GM18517 (cell line): ENCODE measurements around the gene FAM78B.

Source experiments
- ATAC-seq: cut with Tn5 transposase; IDR thresholded peaks from one replicate; pipeline ENCODE4 v1.9.1; 2021; ENCODE audit warnings: mild to moderate bottlenecking, moderate library complexity; ENCODE audit not compliant: unreplicated experiment

Gene FAM78B

DNA sequence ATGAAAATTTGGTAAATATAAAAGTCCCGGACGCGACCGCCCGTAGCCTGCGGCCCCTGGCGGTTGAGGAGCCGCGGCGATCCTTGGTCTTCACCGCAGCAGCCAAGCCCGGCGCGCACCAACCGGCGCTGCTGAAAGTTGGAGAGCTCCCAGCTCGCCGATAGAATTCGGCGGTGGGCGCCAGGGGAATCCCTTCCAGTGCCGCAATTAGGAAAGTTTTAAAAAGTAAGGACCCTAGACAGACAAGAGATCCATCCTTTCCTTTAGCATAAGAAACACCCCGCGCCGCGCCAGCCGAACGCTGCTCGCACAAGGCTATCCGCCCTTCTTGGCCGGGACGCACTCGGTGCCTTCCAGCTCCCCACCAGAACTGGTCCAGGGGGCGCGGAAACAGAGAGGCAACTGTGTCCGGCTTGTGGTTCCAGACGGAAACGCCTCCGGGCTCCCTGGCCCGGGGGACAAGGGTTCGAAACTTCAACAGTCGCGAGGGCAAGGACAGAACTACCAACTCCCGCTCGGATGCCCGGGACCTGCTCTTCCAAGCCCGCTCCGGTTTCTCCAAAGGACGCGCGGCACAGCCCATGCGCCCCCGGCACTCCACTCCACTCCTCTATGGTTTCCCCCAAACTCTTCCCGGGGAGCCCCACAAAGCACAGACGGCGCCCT lies 1.7 kb downstream of the FAM78B start:
- no peak for ATAC-seq

DNA sequence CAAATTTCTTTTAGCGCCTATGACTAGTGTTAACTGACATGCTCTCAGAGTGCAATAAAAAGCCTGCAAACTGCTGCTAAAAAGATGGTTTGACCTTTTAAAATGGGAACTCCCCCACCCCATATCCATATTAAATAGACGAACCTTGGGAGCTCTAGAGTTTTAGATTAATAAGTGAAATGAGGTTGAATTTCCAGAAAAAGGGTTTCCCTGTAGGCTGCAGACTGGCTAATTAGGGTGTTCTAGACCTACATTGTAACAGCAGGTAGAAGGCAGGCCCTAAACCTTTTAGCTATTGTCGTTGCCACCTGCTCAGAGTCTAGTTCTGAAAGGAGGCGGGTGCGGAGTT lies 2.2 kb downstream of the FAM78B start:
- no peak for ATAC-seq

DNA sequence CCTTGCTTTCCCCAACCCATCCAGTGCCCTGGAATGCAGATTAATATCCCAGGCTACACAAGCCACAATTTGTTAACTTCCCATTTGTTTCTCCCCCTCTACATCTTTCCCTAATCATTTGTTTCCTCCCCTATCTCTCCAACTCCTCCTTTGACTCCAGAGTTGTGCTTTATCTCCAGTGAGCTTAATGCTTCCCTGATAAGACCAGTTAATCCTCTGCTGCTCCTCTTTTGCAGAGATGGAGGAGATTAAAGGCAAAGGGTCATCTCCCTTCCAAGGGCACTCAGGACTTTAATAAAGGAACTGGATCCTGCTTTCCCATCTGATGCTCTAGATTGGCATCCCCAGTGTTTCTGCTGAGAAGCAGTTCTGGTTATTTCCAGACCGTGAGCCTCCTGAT lies 7.1 kb downstream of the FAM78B start:
- ATAC-seq = no peak

DNA sequence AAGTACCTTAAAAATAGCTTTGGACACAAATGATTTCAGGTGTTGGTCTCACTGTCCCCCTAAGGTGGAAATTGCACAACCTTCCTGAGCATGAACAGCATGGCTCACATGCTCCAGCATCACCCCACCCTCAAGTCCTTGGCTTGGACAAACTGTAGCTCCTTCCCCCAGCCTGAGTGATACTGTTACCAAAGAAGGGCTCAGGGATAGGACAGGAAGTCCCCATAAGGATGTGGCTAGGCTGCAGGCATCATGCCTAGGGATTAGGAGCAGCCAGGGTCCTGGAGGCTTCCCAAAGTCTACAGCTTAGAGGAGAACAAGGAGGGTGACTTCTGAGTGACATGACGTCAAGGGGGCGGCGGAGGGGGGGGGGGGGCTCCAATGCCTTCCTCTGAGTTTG lies 10.1 kb downstream of the FAM78B start:
- ATAC-seq = no peak

DNA sequence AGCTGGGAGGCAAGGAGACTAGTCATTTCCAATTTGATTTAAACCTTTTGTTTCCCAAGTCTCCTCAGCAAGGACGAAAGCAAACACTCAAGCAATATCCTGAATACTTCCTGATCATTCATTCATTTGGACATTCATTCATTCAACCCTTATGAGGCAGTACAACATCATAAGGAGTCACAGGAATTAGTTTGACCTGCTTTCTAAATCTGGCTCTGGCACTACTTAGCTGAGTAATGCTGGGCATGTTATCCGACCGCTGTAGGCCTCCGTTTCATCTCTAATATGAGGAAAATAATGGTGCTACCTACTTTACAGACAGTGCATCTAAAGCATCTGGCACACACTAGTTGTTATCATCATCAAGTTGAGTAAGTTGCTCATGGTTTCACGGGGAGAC lies 11.7 kb downstream of the FAM78B start:
- no peak for ATAC-seq

DNA sequence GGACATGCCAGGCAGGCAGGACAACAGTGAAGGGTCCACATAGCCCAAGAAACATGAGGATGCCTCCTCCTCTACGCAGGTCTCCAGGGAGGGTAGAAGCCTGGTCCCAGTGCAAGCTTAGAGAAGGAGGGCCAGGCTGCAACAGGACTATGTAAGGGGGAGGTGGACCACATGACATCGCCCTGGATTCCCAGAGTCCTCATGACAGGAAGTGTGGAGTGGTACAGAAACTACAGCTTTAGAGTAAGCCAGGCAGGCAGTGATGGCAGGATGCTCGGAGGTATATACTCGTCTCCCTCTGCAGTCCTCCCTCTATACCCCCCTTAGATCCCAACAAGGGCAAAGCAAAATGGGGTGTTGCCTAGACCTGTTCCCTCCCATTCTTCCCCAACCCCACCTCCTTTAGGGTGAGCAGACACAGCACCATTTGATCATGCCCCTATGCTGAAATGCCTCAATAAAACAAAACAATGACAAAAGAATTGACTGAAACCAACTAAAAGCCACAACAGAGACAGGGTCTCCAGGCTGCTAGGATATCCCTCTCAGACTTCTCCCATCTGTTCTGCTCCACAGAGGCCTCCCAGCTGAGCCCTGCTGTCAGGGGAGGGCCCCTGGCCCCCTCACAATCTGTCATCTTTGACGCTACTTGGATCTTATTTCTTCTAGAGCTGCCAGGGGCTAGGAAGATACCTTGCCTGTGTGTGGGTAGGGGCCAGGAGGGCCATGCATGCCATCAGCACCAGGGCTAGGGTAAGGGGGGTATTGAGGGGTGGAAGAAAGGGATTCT lies 13.1 kb downstream of the FAM78B start:
- ATAC-seq = no peak

DNA sequence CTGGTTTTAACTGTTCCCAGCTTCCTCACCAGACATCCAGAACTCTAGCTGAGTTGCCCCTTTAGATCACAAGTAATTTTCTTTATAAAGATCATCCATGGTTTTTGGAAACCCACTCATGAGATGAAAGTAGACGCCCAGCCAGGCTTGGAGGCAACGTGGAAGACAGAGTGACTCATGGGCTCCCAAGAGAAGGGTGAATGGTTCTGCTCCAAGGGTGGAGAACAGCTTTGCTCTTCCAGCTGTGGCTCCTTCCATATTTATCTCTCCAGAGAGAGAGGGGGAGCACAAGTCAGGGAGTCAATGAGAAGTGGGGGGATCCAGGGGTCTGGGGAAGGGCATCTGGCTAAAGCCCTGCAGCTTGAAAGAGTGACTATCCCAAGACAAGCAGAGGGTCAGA lies 13.8 kb downstream of the FAM78B start:
- no peak for ATAC-seq

DNA sequence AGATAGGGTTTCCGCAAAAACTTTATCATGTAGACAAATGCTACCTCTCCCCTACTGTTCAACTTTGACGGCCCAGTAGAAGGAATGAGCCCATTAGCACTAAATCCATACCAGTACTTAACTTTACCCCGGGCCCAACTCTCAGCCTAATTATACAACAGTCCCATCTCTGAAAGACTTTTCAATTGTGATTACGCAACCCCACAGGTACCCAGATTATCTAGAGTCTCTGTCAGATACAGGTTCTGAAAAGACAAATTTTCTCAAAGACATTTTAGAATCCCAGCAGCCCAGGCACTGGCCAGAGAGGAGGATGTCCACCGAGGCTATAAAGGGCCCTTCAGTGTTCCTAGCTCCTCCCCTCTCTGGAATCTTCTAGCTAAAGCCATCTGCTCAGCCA lies 15.0 kb downstream of the FAM78B start:
- ATAC-seq = no peak

DNA sequence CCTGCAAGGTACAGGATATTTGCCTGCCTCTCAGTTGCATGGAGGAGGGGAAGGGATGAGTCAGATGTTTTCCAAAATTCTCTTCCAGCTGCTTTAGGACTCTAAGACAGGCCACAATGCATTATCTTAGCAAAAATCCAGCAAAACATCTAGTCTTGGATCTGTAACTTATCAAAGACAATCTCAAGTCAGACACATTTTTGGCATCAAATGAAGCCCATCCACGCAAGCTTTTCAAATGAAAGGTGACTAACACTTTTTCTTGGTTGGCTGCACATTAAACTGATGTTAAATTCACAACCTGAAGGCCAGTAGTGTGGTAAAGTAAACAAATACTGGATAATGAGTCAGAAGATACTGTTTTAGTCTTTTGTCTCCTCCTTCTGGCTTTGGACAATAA lies 21.3 kb downstream of the FAM78B start:
- ATAC-seq = no peak

DNA sequence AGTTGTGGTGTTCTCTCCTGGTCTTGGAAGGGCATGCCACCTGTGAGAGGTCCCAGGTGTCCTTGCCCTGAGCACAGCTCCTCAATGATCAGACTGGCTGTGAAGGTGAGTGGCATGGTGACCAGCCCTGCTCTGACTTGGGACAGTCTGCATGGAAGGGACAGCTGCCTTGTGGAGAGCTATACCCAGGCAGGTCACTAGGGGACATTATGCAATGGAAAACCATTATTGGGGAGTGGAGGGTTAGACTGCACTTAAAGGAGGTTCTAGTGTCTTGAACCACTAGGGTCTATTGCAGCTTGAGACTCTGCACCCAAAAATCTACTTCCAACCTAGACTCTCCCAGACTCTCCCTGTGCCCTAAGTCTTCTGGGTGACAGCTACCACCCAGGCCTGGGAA lies 24.8 kb downstream of the FAM78B start:
- no peak for ATAC-seq

DNA sequence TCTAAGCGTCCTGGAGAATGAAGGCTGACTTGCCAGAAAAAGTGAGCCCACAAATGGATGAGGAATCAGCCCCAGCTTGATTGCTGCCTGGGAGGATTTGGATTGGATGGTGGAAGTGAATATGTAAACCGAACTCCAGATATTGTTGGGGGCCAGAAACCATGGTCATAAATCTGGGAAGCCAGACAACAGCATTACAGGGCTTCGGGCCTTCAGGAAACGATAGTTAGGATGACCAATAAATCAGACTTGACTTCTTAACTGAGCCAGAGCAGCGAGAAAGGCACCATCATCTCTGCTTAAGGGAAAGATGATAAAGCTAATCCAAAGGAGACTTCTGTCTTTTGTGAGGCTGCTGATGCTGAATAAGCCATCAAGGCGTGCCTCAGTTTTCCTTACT lies 26.6 kb downstream of the FAM78B start:
- ATAC-seq = no peak

DNA sequence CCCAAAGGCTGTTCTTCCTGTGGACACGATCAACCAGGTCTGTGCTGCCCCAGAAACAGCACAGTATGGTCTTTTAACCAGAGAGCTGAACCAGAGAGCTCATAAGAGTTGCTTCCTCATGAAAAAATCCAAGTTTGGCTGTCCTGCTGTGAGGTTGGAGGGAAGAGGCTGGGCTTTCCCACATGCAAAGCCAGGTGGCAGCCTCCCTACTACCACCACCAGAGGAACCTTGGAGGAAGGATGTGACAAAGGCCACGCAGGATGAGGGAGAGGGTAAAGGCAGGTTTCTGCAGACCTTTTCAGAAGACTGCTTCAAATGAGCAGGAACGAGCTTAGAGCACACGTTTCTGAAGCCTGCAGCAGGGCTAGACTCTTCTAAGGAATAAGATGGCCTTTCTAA lies 27.1 kb downstream of the FAM78B start:
- ATAC-seq = no peak

DNA sequence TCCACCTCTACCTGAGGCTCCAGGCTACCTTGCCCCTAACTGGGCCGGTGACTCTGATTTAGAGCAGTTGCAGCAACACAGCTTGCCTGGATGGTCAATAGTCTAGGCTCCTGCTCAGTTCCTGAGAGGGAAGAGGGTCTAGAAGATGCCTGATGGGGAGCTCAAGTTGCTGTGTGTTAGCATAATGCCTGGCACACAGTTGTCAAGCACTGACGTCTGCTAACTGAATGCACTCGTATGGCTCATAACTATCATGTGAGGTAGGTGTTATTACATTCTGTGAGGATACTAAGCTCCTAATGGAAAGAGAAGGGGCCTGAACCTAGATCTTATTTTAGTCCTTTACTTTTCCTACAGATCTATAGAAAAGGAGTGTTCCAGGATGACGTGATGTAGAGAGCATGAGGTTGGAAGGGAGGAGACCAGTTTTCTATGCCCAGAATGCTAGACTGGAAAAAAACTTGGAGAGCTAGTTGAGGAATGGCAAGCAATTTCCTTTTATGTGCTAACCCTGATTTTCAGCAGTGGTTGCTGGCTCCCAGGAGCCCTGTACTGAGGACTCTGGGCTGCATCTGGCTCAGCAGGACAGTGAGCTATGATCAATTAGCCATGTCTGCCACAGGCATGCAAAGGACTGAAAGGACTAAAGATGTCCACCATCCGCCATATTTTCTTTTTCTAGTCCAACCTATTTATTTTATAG lies 30.0 kb downstream of the FAM78B start:
- no peak for ATAC-seq

DNA sequence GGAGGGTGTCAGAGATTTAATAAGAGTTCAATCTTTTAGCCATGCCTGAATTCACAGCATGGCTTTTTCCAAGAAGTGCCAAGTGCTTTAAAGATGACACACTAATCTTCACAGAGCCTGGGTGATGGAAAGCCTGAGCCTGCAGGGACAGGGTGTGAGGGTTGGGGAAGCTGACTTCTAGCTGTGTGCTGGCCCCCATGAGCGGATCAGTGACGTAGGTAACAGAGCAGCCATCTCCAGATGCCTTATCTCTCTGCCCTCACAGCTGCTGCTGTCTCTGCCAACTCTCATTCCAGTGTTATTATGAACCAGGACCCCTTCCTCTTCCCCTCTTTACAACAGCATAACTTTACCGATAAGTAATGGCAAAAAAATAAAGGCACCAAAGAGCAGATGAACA lies 30.6 kb downstream of the FAM78B start:
- ATAC-seq = no peak

DNA sequence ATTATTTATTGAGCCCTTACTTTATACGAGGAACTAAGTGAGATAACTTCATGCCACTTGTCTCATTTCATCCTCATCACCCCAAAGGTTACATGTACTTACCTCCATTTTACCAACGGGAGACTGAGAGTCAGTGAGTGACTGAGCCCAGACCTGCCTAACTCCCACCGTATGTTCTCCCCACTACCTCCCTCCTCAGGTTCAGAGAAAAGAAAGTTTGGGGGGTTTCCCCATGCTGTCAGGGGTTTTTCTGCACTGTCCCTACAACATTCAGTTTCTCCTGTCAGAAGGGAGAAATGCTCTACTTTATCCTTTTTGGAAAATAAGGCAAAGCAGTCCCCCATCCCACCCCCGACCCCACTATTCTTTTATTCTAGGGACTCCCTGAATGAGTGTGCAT lies 32.9 kb downstream of the FAM78B start:
- no peak for ATAC-seq

DNA sequence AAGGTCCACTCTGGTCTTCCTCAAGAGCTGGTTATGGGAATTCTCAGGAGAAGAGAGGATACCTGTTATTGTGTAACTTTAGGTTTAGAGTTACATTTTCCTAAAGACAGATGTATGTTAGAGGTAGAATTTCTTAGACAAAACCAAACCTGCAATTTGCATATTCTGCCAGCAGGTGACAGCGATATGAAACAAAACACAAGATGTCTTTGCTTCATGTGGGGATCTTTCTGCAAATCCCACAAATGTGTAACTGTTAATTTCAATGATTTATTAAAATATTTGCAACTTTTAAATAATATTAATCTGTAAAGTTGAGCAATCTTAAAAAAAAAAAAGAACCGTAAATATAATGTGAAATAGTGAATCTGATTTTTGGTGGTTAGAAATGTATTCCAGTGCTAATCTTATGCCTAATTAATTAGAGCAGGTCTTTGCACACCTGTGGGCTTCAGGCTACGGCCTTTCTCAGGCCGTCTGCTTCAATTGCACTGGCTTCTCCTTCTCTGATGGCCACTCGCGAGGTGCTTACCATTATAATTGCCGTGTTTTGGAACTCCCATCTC lies 33.4 kb downstream of the FAM78B start:
- ATAC-seq = no peak

DNA sequence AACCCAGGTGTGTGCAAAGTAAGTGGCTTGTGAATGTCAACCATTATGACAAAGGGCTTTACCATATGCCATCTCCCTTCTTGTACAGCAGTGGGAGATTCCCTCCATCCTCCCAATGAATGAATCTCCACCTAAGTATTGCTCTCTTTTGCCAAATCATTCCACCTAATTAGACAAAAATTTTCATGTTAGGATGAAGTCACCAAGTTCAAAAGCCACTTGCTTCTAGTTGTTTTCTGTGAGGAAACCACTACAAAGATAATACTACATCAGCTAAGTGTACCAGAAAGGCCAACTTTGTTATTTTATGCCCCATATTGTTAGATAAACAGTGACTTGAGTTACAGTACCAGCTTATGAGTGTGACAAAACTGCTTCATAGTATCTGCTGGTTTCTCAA lies 34.3 kb downstream of the FAM78B start:
- no peak for ATAC-seq

DNA sequence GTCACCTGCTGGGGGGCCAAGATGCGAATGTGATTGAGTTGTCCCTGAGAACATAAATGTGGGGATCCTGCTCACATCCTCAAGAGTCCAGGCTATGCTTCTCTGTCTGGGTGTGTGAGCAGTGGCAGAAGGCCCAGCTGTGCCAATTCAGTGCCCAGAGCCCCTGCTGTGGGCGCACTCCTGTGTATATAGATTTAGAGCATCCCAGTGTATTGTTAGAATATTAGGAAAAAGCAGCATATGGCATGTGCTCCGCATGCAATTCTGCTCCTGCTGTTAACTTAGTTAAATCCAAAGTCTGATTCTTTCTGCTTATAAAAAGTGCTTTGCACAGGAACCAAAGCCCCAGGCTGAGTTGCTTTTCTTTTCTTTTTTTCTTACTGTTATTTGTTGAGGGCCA lies 37.8 kb downstream of the FAM78B start:
- no peak for ATAC-seq

DNA sequence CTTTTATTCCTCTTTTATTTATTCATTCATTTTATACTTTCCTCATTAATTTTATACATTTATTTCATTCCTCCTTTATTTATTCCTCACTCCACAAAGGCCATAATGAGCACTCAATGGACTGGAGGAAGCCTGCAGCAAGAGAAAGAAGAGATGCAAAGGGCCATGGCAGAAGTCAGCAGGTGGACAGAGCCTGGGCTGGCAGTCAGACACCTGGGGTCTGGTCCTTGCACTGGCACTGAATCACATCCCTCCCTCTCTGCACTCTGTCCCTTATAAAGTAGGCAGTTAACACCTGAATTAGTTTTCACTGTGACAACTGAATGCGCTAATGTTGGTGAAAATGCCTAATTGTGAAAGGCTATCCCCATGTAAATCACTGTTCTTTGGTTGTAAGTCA lies 38.6 kb downstream of the FAM78B start:
- ATAC-seq = no peak

DNA sequence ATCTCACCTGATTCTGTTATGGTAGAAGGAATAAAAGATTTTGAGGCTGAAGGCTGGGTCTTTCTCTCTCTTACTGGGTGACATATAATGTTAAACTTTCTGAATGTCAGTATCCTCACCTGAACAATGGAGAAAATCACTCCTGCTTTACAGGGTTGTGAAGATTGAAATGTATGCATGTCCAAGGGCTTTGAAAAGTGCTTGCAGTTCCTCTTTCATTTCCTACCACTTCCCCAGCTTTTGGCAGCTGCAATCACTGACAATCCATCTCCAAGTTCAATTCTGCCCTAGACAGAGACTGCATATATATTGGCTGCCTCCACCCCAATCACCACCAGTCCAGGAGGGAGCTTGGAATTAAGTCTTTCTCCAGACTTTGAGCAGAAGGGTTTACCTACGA lies 39.8 kb downstream of the FAM78B start:
- ATAC-seq = no peak

DNA sequence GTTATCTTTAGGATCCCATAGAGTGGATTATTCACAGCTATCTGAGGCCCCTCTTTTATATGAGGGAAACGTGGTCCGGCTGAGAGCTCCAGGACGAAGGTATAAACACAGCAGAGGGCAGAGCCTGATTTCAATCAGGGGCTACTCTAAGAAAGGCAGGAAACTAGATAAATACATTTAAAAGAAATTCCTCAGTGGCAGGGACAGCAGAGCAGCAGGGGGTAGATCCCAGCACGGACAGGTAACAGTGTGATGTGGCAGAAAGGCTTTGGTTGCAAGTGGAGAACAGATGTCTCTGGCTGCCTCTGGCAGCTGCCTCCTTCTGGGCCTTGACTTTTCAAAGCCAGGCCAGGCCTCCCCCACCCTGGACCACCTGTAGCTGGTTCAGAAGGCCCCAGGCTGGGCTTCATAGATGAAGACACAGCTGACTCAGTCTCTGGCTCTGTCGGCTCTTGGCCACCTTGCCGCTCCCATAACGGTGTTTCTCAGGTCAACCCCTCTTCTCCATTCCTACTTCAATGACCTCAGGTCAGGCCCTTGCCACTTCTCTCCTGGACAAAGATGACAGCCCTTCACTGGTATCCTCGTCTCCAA lies 43.8 kb downstream of the FAM78B start:
- ATAC-seq = no peak

DNA sequence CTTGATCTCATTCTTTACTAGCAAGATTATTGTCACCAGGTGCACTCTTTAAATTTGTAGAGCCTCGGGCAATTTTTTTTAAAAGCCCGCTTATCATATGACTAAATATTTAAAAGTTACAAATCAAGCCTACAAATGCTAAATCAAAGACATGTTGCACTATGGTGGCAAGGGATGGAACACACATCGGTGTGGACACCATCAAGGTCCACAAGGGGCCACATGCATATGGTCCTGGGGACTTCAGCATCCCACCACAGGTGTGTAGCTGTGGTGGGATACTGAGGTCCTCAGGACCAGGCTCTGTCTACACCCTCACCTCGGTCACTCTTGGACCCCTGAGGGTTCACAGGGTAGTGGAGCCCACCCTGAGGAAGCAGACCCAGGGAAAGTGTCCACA lies 45.8 kb downstream of the FAM78B start:
- ATAC-seq = no peak
